Nephron progenitor cell (in vitro differentiated cells): ENCODE data around the gene SLC5A2.

Source experiments
- DNase-seq: peaks from one replicate; pipeline ENCODE4 v3.0.0; 2021
- H3K27ac Mint-ChIP-seq: 2 replicates; pipeline ENCODE4 v1.8.0; 2021; ENCODE audit warnings: mild to moderate bottlenecking, moderate library complexity, mixed read lengths
- H3K27me3 Mint-ChIP-seq: 2 replicates; pipeline ENCODE4 v1.8.0; 2021; ENCODE audit warnings: mild to moderate bottlenecking, low read depth, mixed read lengths; ENCODE audit not compliant: poor library complexity
- H3K36me3 Mint-ChIP-seq: 2 replicates; pipeline ENCODE4 v1.8.0; 2021; ENCODE audit warnings: low read depth, mixed read lengths
- H3K4me1 Mint-ChIP-seq: 2 replicates; pipeline ENCODE4 v1.8.0; 2021; ENCODE audit warnings: mixed read lengths
- H3K4me3 Mint-ChIP-seq: 2 replicates; pipeline ENCODE4 v1.8.0; 2021; ENCODE audit warnings: mild to moderate bottlenecking, moderate library complexity, mixed read lengths
- H3K9me3 Mint-ChIP-seq: 2 replicates; pipeline ENCODE4 v1.8.0; 2021; ENCODE audit warnings: mild to moderate bottlenecking, moderate library complexity, mixed read lengths
- TF ChIP-seq, protein P1 (sequence below): fragments of 200-600 bp; sonication (generic); IDR thresholded peaks from 2 replicates; pipeline ENCODE4 v1.5.0; 2021; ENCODE audit warnings: antibody characterized with exemption

Gene SLC5A2

GRCh38 chr16:31507617-31507928 is 24.6 kb downstream of the SLC5A2 start:
- Mint-ChIP-seq H3K27me3 (peaks cover 20% of the 10 kb centered on the region), H3K4me3 (peak overlapping the region; percentile 89), H3K27ac (peak overlapping the region; percentile 66), H3K36me3 (no peaks in the 10 kb centered on the region), H3K4me1 (peaks cover 25% of the 10 kb centered on the region), H3K9me3 (no peaks in the 10 kb centered on the region)
- no peak for DNase-seq
- TF ChIP-seq, protein P1, sequence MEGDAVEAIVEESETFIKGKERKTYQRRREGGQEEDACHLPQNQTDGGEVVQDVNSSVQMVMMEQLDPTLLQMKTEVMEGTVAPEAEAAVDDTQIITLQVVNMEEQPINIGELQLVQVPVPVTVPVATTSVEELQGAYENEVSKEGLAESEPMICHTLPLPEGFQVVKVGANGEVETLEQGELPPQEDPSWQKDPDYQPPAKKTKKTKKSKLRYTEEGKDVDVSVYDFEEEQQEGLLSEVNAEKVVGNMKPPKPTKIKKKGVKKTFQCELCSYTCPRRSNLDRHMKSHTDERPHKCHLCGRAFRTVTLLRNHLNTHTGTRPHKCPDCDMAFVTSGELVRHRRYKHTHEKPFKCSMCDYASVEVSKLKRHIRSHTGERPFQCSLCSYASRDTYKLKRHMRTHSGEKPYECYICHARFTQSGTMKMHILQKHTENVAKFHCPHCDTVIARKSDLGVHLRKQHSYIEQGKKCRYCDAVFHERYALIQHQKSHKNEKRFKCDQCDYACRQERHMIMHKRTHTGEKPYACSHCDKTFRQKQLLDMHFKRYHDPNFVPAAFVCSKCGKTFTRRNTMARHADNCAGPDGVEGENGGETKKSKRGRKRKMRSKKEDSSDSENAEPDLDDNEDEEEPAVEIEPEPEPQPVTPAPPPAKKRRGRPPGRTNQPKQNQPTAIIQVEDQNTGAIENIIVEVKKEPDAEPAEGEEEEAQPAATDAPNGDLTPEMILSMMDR = no peak

DNA sequence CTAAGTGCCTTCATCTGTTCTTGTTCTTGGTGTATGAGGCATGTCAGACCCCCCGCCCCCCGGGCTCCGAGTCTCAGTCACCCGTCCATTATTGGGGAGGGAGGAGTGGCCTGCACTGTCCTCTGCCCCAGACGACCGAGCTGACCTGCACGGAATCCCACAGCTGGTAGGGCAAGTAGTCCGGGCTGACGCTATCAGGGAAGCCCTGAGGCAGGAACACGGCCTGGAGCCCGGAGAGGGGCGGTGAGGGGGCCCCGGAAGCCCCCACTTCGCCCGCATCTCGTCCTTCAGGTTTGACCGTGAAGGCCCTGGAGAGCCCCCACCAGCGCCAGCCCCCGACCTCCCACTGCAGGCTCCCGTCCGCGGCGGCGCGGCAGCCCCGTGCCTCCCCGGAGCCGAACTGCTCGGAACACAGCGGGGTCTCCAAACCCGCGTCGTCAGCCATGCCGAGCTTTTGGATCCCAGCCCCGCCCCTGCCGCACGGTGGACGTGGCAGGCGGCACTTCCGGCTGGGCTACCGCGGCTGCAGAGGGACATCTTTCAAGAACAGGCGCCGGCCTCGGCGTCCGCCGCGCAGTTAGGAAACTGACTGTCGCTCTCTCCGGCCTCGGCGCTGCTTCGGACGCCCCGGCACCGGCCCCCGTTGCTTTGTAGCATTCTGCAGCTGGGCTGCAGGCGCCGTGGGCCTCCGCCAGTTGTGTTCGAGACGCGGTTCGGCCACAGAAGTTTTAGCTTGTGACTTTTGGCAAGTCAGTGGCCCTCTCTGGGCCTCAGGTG is 25.2 kb downstream of the SLC5A2 start, which contains the start of gene RUSF1:
TSS of gene RUSF1 (minus strand) at position 463 of the 777 bp plus-strand sequence. CDS start at position 445, 18 bp downstream.
- peaks cover 25% of the 10 kb centered on the region for H3K4me1 Mint-ChIP-seq
- peak within 1 kb of the TSS; percentile 89 for H3K4me3 Mint-ChIP-seq
- H3K27ac Mint-ChIP-seq = peak within 1 kb of the TSS; percentile 95
- no peaks in the 10 kb centered on the region for H3K36me3 Mint-ChIP-seq
- DNase-seq = peak; percentile 92
- H3K27me3 Mint-ChIP-seq = peaks cover 23% of the 10 kb centered on the region
- TF ChIP-seq, protein P1 = no peak
- no peaks in the 10 kb centered on the region for H3K9me3 Mint-ChIP-seq

- no peaks in the 10 kb centered on the region for H3K36me3 Mint-ChIP-seq
- H3K27ac Mint-ChIP-seq = peak overlapping the region; percentile 95
- H3K9me3 Mint-ChIP-seq = no peaks in the 10 kb centered on the region
- peaks cover 25% of the 10 kb centered on the region for H3K4me1 Mint-ChIP-seq
- TF ChIP-seq, protein P1 = no peak
- H3K27me3 Mint-ChIP-seq = peaks cover 26% of the 10 kb centered on the region
- no peak for DNase-seq
- H3K4me3 Mint-ChIP-seq = peak overlapping the region; percentile 89
Measured at GRCh38 chr16:31508706-31509195, 25.8 kb downstream of the SLC5A2 start.

- no peaks in the 10 kb centered on the region for H3K36me3 Mint-ChIP-seq
- H3K27me3 Mint-ChIP-seq = peaks cover 35% of the 10 kb centered on the region
- H3K4me3 Mint-ChIP-seq = no peak overlapping the region
- H3K4me1 Mint-ChIP-seq = peaks cover 16% of the 10 kb centered on the region
- TF ChIP-seq, protein P1 = no peak
- DNase-seq = no peak
- peaks cover 23% of the 10 kb centered on the region for H3K9me3 Mint-ChIP-seq
- H3K27ac Mint-ChIP-seq = no peak overlapping the region
Measured at GRCh38 chr16:31513126-31513525, 30.2 kb downstream of the SLC5A2 start.

- Mint-ChIP-seq H3K4me1 (peaks cover 11% of the 10 kb centered on the region), H3K4me3 (no peak overlapping the region), H3K27ac (no peak overlapping the region), H3K36me3 (no peaks in the 10 kb centered on the region), H3K27me3 (peaks cover 35% of the 10 kb centered on the region), H3K9me3 (peaks cover 24% of the 10 kb centered on the region)
- TF ChIP-seq, protein P1 = no peak
- no peak for DNase-seq
Measured at GRCh38 chr16:31513884-31514283, 31.0 kb downstream of the SLC5A2 start.
